Stimulated activated CD4-positive, alpha-beta T cell treated with anti-CD3 and anti-CD28 coated beads, Interleukin-4, amount 100 ng/mL, for 4 hours (primary cell): Measurements from ENCODE around the gene SLX4IP.

Experiments used
- DNase-seq, 2 experiments: peaks; one replicate each; pipeline ENCODE4 v3.0.0-alpha.2; 2020

Gene SLX4IP

GRCh38 chr20:10467681-10468339 lies 32.7 kb downstream of the SLX4IP start:
- DNase-seq: no peak

GRCh38 chr20:10468340-10468845 lies 33.3 kb downstream of the SLX4IP start:
- DNase-seq: no peak

DNA sequence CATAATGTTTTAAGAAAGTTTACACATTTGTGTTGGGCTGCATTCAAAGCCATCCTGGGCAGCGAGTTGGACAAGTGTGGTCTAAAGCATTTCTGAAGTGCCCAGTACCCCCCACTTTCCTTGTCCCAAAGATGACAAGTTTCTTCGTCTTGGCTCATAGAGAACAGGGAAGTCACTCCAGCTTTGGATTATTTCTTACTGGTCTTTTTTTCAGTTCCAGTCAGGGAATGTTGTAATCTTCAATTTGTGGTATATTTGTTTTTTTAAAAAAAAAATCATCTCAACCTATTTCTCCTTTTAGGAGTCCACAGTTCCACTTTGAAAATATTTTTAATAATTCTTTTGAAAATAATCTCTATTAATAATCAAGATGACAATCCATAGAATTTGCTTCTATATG lies 34.0 kb downstream of the SLX4IP start:
- no peak for DNase-seq

DNA sequence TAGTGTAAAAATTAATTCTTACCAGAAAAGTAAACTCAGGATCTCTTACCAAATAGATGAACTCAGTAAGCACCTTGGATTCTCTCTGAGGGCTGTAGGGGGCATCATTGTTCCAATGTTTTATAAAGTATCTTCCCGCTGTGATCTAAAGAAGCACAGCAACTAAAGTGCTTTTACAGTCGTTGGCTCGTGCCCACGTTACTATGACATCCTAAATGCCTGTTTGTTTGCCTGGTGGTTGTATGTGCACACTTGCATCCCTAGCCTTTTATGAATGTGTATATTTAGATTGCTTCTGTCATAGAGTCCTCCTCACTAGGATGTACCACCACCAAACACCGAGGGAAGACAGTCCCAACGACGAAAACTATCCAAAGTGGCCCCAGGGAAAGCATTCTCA lies 34.5 kb downstream of the SLX4IP start:
- DNase-seq: no peak

GRCh38 chr20:10470276-10470675 lies 35.2 kb downstream of the SLX4IP start:
- DNase-seq: no peak

GRCh38 chr20:10472871-10473270 lies 37.8 kb downstream of the SLX4IP start:
- no peak for DNase-seq

DNA sequence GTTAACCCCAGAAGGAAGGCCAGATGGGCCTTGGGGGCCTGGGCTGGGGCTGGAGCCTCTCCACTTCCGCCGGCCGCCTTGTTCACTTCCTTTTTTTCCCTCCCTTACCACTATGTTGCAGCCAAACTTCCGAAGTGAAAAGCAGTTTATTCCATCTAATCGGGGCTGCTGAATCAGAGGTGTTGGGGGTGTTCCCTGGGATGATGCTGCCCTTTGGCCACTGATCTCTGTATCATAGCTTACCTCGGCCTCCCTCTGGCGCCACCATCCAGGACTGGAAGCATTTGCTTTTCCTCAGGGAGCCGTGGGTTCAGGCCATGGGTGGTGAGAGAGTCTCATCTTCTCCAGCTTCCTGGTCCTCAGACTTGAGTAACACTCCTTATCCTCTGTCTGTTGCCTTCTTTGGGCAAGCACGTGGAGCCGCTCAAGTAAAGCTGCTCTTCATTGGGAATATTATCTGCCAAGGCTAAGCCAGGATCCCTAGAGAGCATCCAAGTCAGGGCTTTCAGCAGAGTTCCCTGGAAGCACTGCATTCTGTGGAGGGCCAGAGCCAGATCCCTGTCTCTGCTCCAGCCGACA lies 39.6 kb downstream of the SLX4IP start:
- no peak for DNase-seq

GRCh38 chr20:10475225-10475624 lies 40.1 kb downstream of the SLX4IP start:
- no peak for DNase-seq

DNA sequence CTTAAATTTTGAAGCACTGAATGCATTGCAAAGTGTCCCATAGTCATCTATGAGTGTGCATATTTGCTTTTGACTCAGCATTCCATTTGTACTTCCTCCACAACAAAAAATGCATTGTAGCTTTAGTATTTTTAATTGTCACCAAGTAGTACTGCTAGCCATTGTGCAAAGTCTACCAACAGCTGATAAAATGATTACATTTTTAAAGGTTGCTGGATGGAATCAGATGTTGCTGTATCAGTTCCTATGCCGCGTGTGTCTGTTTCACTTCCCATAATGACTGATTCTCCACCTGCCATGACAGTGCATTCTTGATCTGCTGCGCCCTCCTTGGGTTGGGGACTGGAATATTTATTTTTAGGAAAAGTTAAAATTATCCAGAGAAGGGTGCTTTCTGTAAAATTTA lies 41.2 kb downstream of the SLX4IP start:
- no peak for DNase-seq

GRCh38 chr20:10478205-10478604 lies 43.1 kb downstream of the SLX4IP start:
- no peak for DNase-seq

DNA sequence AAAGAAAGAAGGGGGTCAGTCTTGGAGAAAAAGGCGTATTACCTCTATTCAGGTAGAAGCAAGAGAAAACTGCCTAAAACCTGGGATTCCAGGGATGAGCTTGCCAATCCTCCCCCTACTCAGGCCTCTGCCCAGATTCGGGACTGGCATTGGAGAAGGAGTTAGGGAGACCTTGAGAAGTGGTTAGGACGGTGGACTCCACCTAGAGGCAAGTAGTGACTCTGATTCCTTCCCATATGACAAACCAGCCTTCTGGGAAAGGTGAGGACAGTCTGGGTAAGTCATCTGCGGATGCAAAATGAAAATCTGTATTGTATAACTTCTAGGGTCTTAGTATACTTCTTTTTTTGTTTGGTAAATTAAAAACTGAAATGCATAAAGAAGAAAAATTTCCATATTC lies 43.8 kb downstream of the SLX4IP start:
- no peak for DNase-seq

DNA sequence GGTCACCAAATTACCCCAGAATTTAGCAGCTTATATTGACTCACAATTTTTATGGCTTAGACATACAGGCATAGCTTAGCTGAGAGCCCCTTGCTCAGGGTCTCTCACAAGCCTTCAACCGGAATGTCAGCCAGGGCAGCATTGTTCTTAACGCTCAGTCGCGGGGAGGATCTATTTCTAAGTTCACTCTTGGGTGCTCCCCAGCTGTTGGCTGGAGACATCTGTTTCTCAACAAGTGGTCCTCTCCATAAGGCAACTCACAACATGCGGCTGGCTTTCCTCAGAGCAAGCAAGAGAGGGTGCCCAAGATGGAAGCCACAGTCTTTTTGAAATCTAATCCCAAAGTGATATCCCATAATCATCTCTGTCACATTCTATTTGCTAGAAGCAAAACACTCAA lies 46.6 kb downstream of the SLX4IP start:
- no peak for DNase-seq

DNA sequence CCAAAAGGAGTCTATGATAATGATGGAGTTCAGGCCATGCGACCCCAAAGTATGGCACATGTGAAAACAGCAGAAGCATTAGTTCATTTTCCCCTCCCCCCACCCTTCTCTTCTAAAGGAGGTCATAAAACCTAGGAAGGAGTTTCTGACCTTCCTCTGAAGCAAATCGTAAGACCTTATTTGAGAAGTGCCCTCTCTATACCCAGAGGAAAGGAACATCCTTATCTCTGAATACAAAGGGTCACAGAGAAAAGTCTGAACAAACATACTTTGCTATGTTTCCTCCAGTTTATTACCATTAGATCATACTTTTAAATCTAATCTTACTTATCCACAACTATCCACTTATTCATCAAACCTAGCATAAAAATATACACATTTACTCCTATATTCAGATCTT lies 48.6 kb downstream of the SLX4IP start:
- no peak for DNase-seq

GRCh38 chr20:10487142-10488136 lies 52.3 kb downstream of the SLX4IP start:
- no peak for DNase-seq

DNA sequence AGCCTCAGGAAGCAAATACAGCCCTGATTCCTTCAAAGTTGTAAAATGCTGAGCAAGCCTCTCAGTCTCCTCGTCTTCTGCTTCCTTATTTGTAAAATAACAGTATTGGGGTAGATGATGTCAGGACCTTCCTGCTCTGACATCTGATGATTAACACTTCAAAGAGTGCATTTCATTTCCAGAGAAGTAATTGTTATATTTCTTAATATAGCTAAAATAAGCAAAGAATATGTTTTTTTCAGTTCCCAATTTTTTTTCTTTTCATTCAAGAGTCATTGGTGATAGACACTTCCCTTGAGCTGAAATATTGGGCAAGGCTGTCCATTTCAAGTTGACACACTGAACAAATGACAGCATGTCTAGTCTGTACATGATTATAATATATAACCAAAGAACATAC lies 53.4 kb downstream of the SLX4IP start:
- no peak for DNase-seq

GRCh38 chr20:10489853-10490252 lies 54.7 kb downstream of the SLX4IP start:
- no peak for DNase-seq

DNA sequence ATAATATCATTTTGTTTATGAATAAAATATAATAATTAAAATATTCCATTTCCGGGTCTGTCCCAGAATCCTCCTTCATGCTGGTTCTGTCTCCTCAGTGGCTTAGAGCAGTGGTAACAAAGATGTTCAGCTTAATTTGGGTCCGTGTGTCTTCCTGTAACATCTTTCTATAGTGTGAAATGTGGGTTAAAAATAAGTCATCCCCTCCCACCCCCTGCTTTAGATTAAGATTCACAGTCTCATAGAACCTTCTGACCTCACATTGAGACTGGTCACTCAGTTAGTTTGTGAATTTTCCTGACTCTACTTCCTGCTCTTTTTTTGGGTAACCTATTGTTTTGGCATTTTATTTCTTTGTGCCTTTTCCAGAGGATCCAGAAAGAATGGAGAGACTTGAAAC lies 55.2 kb downstream of the SLX4IP start:
- no peak for DNase-seq

DNA sequence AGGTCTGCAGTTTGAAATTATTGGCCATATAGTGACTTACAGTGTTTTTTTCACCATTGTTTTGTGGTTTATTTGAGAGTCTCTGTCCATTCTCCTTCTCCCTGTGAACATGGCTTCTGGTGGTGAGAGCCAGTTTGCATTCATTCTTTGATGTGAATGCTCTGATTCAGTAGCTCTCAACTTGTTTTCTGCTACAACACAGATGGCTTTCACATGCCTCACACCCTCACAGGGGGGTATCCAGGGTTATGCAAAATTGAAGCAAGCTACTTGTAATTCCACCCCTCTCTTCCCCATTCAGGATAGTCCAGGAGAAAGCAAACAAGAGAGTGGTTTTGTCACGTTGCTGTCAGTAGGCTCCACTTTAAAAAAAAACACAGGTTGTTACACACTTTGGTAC lies 55.6 kb downstream of the SLX4IP start:
- no peak for DNase-seq

DNA sequence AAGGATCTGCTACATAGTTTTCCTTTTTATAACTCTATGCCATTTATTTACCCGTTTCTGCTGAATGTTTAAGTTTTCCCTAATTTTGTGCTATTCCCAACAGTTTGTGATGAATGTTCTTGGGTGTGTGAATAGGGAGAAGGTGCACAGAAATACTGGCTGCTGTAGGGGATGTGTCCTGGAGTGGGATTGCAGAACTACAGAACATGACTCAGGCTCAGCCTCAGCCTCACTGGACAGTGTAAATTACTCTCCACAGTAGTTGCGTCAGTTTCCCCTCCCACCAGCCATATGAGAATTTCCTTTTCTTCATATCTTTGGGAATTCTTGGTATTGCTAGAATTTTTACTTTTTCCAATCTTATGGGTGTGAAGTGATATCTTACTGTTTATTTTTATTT lies 57.0 kb downstream of the SLX4IP start:
- no peak for DNase-seq

DNA sequence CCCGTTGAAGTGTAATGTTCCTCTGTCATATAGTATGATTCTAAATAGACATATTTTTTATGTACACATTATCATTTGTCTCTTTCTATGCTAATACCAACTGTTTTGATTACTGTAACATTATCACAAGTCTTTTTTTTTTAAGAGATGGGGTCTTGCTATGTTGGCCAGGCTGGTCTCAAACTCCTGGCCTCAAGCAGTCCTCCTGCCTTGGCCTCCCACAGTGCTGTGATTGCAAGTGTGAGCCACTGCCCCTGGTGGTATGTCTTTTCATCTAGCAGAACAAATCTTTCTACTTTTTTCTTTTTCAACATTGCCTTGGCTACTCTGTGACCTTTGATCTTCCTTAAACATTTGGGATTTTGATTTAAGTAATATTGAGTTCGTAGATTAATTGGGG lies 57.7 kb downstream of the SLX4IP start:
- no peak for DNase-seq

DNA sequence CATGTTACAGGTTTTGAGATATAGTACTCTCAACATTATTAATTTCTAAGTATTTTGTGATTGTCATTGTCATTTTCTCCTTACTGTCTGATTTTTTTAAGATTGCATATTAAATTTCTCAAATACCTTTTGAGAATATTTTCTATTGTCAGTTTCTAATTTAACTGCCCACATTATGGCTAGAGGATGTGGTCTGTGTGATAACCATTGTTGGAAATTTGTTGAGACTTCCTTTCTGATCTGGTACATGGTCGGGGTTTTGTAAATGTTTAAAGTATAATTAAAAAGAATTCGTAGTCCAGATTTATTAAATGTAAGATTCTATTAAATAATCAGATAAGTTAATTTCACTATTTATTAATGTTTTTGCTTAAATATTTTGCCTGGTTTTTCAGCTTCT lies 60.1 kb downstream of the SLX4IP start:
- DNase-seq: no peak

DNA sequence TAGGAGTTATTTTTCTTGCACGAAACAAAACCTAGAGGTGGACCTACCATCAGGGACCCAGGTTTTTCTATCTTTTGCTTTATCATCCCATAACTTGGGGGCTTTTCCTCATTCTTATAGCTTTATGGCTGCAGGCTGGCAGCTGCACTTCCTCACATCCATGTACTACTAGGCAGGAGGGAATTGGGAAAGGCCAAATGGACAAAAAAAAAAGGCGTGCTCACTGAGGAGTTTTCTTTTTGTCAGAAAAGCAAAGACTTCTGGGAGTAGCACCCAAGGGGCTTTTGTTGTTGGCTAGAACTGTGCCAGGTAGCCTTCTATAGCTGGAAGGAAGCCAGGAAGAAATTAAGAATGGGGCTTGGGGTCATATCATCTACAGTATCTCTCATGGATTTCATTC lies 61.4 kb downstream of the SLX4IP start:
- no peak for DNase-seq

GRCh38 chr20:10497283-10497682 lies 62.2 kb downstream of the SLX4IP start:
- no peak for DNase-seq

DNA sequence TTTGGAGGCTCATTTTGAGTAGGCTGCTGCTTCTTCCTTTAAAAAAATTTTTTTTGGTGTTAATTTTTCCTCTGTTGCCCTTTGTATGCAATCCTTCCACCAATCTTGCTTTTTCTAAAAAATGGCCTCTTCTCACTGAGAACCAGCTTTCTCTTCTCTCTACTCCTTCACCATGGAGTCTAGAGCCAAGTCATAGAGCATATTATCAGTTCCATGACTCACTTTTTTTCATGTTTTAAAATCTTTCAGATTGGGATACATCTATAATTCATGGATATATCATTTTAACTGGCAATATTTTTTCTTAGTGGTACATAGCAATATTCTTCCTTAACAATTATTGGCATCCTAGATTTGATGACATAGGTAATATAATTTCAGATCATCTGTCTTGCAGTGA lies 62.7 kb downstream of the SLX4IP start:
- DNase-seq: no peak
